A549 treated with dexamethasone at 1 μM for 4 hours (cell line): Measurements from ENCODE around the gene MUSK. TPM values are rescaled to one million over a fixed set of nuclear protein-coding genes. Genes with fewer than 3 reads are reported as not detected.

ENCODE experiments used
- total RNA-seq: library from RNA; stranded (reverse); fragments of 200-300 nt; extraction: Qiagen RNA extraction; gene quantifications from 5 replicates; pipeline ENCODE4 v1.2.3, GENCODE V29; 2022

Gene MUSK
- total RNA-seq = not detected in 5 replicates

DNA sequence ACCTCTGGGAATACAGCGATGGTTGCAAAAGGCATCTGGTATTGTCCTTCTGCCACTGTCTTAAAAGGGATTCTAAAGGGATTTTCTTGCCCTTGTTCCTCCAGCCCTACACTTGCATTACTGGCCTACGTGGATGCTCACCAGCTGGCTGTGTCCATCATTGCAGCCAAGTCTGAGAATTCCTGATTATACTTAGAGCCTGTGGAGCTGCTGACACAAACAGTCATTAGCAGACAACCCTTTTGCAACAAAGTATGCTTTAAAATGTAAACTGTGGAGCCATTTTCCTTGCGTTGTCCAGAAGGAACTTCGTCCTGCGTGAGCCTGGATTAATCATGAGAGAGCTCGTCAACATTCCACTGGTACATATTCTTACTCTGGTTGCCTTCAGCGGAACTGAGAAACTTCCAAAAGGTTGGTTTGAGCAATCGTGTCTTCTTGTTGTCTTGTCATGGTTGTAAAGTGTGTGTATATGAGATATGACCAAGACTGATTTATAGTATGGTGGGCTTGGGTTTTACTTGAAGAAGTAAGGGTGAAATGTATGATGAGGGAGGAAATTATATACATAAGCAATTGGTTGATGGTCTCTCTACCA, at the start of gene MUSK:
MUSK (plus strand) TSS at position 222 of the 598 bp plus-strand sequence; CDS start at position 336, 114 bp downstream.

Other genes with a start within 250 kb of the MUSK start
- 1.3 to 2.3 TPM (median 2.0 TPM) in 5 replicates for gene SVEP1, start 89.0 kb upstream of the MUSK start, total RNA-seq